GM12801 (cell line): ENCODE measurements around the gene FETUB.

Experiments
- TF ChIP-seq, protein P1 (sequence below): IDR thresholded peaks from one replicate; pipeline ENCODE4 v1.5.1; 2011; ENCODE audit warnings: control low read depth; ENCODE audit not compliant: insufficient read length; ENCODE audit errors: extremely low read depth

Gene FETUB

DNA sequence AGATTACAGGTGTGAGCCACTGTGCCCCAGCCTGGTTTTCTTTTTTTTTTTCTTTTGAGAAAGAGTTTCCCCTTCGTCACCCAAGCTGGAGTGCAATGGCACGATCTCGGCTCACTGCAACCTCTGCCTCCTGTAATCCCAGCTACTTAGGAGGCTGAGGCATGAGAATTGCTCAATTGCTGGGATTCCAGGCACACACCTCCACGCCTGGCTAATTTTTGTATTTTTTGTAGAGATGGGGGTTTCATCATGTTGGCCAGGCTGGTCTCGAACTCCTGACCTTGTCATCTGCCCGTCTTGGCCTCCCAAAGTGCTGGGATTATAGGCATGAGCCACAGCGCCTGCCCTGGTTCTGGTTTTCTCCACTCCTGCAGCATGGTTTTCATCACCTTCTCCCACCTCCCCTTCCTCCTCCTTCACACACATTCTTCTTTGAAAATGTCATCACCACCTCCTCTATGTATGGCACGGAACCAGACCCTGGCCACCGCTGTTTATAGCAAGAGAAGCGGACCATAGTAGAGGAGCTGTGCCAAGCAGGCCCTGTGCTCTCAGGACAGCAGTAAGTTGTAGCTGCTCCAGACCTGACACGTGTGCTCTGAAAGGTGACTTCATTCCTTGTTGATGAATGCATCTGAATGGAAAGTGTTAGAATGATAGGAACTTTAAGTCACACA lies 42.0 kb upstream of the FETUB start:
- TF ChIP-seq, protein P1, sequence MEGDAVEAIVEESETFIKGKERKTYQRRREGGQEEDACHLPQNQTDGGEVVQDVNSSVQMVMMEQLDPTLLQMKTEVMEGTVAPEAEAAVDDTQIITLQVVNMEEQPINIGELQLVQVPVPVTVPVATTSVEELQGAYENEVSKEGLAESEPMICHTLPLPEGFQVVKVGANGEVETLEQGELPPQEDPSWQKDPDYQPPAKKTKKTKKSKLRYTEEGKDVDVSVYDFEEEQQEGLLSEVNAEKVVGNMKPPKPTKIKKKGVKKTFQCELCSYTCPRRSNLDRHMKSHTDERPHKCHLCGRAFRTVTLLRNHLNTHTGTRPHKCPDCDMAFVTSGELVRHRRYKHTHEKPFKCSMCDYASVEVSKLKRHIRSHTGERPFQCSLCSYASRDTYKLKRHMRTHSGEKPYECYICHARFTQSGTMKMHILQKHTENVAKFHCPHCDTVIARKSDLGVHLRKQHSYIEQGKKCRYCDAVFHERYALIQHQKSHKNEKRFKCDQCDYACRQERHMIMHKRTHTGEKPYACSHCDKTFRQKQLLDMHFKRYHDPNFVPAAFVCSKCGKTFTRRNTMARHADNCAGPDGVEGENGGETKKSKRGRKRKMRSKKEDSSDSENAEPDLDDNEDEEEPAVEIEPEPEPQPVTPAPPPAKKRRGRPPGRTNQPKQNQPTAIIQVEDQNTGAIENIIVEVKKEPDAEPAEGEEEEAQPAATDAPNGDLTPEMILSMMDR, result no peak

DNA sequence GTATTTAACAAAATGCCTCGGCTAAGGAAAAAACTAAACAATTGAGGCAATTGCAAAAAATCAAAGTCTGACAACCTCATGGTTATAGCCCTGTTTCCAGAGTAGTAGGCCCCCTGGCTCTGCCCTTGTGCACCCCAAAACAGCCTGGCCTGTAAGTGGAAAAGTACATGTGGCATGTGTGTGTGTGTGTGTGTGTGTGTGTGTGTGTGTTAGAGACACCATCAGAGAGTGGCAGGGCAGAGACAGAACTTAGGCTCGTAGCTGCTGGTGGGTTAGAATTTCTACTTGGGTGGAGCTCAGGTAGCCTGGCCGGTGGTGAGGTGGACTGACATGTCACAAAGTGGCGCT lies 41.4 kb upstream of the FETUB start:
- TF ChIP-seq, protein P1, result no peak

DNA sequence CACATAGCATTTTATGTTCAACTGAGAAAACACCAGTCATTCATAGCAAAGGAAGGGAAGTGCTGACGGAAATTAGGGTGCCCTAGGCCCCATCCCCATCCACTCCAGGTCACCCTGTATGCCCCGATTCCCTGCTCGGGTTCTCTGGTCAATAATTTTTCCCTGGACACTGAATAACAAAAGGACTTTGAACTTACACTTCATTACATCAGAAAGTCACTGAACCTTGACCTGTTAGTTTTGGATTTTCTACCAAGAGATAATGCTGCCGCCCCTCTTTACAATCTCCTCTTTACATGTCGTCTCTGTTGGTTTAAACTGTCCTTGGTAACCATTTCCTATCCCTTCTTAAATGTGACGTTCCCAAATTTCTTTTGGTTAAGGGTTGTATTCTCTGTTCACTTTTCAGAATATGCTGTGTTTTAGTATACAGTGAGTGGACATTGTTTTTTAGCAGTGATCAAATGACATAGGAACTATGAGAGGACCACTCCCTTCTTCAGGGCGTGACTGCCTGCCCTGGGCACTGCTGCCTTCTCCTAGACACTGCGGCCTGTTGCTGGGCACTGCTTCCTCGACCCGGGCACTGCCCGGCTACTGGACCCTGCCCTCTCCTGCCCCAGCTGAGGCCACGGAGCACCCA lies 40.9 kb upstream of the FETUB start:
- TF ChIP-seq, protein P1, result no peak

DNA sequence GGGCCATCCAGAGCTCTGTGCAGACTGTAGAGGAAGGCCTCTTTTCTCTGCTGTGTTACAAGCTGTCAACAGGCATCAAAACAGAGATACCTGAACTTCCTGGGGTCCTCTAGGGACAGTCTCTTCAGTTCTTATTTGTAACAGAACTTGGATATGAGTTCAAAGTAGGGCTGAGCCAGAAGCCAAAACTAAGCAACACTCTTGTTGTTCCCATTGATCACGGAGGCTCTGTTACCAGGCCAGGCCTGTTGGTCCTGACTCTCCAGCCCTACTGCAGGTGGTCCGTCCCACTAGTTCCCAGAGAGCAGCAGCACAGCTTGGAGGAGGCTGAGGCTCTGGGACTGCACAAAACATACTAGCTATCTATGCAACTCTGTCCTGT lies 40.4 kb upstream of the FETUB start:
- TF ChIP-seq, protein P1, result no peak

DNA sequence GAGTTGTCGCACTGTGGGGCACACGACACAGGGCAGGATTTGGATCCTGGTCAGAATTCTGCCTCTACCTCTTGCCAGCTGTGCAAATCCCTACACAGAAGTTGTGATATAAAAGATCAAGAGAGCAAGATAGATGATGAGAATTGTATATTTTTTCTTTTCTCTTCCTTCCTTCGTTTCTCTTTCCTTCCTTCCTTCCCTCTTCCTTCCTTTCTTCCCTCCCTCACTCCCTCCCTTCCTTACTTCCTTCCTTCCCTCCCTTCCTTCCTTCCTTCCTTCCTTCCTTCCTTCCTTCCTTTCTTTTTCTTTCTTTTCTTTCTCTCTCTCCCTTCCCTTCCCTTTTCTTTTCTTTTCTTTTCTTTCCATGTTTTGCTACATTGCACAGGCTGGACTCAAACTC lies 39.3 kb upstream of the FETUB start:
- TF ChIP-seq, protein P1, result no peak

DNA sequence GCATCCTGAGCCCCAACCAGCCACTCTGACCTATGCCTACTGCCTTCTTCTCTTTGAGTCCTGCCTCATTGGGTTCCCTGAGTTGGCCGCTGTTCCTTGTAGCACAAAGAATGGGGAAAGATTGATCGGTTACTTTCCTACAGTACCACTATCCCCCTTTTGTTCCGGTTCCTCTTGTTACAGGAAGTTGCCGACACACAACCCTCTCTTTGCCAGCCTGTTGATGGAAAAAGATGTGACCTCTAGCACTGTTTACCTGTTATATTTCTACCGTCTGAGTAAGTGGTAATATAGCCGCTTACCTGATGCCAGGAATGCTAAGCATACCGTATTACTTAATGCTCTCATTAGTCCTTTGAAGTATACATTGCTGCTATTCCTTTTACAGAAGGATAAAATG lies 37.0 kb upstream of the FETUB start:
- TF ChIP-seq, protein P1, result no peak

DNA sequence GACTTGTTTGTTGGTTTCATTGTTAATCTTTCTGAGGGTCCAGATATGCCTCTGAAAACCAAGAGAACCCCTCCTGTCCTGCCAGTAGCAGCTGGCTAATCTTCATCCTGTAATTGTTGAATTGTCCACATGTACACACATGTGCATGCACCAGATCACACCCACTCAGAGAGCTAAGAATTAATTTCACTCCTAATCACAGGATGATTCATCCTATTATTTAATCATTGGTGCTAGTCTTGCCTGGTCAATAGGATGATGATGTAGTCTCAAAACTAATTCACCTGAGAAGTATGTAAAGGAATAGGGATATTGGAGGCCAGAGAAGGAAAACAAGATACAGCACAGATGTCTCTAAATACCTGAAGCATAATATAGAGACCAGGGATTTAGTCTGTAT lies 35.1 kb upstream of the FETUB start:
- TF ChIP-seq, protein P1, result no peak
